Coronary artery (tissue), 2 donors: ENCODE data around the gene SPON2.

Experiments used
- DNase-seq: peaks from one replicate; pipeline ENCODE4 v3.0.0-alpha.2; 2017; ENCODE audit warnings: low spot score
- H3K27ac ChIP-seq, 2 donors: fragments of 200-600 bp; sonication (generic); one replicate each; pipeline ENCODE4 v1.5.1; 2016 to 2019
- H3K4me3 ChIP-seq: fragments of 200-600 bp; sonication (generic); 2 replicates; pipeline ENCODE4 v1.5.1; 2016; ENCODE audit warnings: mild to moderate bottlenecking, moderate library complexity
- CTCF ChIP-seq: fragments of 200-600 bp; sonication (generic); IDR thresholded peaks from one replicate; pipeline ENCODE4 v1.5.1; 2019; ENCODE audit warnings: antibody characterized with exemption

Gene SPON2

GRCh38 chr4:1172228-1172851 lies at the start of gene SPON2:
TSS of gene SPON2 (minus strand) at chr4:1172583.
- TF ChIP-seq CTCF, result no peak
- DNase-seq, result no peak
- Histone ChIP-seq H3K4me3 (peak within 1 kb of the TSS; percentile 66), H3K27ac (peak within 1 kb of the TSS; percentile 14 to 78)

DNA sequence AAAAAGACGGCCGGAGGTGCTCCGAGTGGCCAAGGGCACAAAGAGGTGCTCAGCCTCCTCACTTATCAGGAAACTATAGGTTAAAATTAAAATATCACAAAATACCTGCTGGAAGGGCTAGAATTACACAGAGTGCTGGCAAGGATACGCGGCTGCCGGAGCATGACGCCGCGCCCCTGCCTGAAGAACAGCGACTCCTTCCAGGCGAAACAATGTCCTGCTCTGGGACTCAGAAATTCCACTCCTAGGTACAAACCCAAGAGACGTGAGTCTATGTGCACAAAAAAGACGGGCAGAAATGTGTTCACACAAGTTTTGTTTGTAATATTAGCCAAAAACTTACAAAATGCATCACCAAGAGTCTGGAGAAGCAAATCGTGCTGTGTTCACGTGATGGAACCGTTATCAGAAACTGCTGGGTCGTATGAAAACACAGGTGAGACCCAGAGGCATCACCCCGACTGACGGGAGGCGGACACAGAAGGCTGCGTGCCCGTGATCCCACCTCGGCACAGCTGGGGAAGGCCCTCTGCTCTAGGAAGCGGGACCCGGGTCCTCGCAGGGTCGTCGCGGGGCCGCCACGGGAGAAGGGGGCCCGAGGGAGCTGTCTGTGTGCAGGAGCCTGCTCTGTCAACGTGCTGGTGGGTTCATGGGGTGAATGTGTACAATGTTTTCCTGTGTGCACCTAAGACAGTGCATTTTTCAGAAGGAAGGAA lies 48.9 kb upstream of the SPON2 start:
- no peak for TF ChIP-seq CTCF
- DNase-seq, result no peak
- Histone ChIP-seq H3K4me3 (no peak overlapping the region), H3K27ac (no peak overlapping the region)

DNA sequence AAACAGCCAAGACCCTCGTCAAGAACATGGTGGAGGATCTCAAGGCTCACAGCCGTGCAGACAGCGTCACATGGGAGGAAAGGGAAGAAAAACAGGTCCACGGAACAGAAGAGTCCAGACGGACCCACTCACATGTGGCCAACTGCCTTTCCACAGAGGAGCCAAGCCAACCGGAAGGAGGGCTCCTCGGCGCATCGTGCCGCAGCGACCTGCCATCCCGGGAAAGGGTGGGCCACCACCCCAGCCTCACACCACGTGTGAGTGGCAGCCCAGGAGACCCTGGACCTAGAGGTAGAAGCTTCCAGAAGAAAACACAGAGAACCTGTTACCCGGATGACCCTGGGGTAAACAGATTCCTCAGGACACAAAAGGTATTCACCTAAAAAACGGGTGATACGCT lies 48.2 kb upstream of the SPON2 start:
- TF ChIP-seq CTCF, result no peak
- Histone ChIP-seq H3K4me3 (no peak overlapping the region), H3K27ac (no peak overlapping the region)
- no peak for DNase-seq

DNA sequence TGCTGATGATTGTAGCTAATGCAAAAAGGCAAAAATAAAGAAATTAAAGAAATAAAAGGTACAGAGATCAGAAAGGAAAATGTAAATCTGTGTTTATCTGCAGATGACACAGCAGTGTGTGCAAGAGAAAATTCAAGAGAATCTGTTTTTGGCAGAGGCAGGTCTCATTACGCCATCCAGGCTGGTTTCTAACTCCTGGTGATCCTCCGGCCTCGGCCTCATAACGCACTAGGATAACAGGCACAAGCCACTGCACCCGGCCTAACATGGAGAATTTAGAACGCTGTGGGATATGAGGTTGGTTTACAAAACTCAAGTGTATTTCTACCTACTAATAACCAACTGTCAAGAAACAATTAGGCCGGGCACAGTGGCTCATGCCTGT lies 47.2 kb upstream of the SPON2 start:
- Histone ChIP-seq H3K4me3 (no peak overlapping the region), H3K27ac (no peak overlapping the region)
- no peak for TF ChIP-seq CTCF
- no peak for DNase-seq

- Histone ChIP-seq H3K4me3 (no peak overlapping the region), H3K27ac (no peak overlapping the region)
- TF ChIP-seq CTCF, result no peak
- no peak for DNase-seq
Observed at GRCh38 chr4:1218634-1219565, 46.5 kb upstream of the SPON2 start.

DNA sequence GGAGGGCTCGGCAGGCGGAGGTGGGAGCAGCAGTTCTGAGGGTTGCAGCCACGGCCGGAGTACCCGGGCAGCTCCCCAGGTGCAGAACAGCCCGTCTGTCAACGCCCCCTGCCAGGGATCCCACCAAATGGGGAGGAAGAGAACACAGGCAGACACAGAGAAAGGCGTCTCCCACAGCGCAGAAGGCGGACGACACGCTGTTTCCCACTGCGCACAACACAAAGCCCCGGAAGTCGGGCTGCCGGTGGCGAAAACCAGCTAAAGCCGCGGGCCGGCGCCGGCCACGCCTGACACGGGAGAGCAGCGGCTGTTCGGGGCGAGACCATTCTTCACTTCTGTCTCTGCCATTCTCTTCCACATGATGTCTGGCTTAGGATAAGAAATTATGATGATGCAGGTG lies 45.0 kb upstream of the SPON2 start:
- H3K27ac ChIP-seq, result no peak overlapping the region
- DNase-seq, result no peak
- H3K4me3 ChIP-seq, result no peak overlapping the region
- no peak for TF ChIP-seq CTCF
